HG03469 (cell line): ENCODE measurements around the gene POLR2J3.
"Not testable (repeated sequence)": the region's sequence is repeated elsewhere in the genome, so short reads cannot be mapped to it uniquely, and the experiment has no call there.

Experiments
- ATAC-seq: cut with Tn5 transposase; IDR thresholded peaks from one replicate; pipeline ENCODE4 v1.9.1; 2021; ENCODE audit warnings: mild to moderate bottlenecking, moderate library complexity, moderate number of reproducible peaks; ENCODE audit not compliant: unreplicated experiment

POLR2J3 gene

DNA sequence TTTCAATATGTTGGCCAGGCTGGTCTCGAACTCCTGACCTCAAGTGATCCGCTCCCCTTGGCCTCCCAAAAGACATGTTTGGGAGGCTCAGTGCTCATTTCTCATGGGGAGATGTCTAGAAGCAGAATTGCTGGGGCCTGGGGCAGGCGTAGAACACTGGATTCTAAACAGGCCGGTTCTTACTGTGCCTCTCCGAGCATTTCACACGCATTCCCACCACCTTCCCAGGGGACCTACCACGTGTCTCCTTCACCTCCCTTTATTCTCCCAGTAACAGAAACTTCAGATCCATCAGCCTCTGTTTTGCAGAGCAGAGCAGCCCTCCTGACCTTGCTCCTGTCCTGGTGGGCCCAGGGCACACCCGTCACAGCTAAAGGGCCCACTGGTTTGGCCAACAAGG is 45.2 kb downstream of the POLR2J3 start:
- not testable (repeated sequence) for ATAC-seq

DNA sequence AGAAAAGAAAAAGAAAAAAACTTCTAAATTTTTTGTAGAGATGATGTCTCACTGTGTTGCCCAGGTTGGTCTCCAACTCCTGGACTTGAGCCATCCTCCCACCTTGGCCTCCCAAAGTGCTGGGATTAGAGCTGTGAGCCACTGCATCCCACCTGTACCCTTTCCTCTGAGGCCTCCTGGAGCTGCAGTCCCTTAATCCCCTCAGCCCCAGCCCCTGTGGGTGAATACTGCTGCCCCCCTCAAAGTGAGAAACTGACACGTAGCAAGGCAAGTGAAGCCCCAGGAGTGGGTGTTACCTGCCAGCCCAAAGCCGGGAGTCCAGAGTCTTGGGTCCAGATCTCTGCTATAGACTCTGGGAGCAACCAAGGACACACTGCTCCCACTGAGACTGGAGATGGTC is 47.6 kb downstream of the POLR2J3 start:
- ATAC-seq: not testable (repeated sequence)

- ATAC-seq: not testable (repeated sequence)
Observed at GRCh38 chr7:102520797-102521196, 51.6 kb downstream of the POLR2J3 start.

- peak; percentile 49 for ATAC-seq
Observed at GRCh38 chr7:102517550-102518147, 54.7 kb downstream of the POLR2J3 start, which contains the start of gene RASA4B. TSS of gene RASA4B (minus strand) at chr7:102517777. CDS start at chr7:102517710, 67 bp downstream.
